ENCODE results near the gene NAA10.

DNA sequence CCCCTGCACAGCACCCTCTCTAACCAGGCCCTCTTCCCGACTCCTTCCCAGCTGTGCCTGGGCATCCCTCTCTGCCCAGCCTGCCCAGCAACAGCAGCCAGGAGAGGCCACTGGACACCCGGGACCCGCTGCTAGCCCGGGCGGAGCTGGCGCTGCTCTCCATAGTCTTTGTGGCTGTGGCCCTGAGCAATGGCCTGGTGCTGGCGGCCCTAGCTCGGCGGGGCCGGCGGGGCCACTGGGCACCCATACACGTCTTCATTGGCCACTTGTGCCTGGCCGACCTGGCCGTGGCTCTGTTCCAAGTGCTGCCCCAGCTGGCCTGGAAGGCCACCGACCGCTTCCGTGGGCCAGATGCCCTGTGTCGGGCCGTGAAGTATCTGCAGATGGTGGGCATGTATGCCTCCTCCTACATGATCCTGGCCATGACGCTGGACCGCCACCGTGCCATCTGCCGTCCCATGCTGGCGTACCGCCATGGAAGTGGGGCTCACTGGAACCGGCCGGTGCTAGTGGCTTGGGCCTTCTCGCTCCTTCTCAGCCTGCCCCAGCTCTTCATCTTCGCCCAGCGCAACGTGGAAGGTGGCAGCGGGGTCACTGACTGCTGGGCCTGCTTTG is 29.2 kb downstream of the NAA10 start:
- TF ChIP-seq, protein P1, sequence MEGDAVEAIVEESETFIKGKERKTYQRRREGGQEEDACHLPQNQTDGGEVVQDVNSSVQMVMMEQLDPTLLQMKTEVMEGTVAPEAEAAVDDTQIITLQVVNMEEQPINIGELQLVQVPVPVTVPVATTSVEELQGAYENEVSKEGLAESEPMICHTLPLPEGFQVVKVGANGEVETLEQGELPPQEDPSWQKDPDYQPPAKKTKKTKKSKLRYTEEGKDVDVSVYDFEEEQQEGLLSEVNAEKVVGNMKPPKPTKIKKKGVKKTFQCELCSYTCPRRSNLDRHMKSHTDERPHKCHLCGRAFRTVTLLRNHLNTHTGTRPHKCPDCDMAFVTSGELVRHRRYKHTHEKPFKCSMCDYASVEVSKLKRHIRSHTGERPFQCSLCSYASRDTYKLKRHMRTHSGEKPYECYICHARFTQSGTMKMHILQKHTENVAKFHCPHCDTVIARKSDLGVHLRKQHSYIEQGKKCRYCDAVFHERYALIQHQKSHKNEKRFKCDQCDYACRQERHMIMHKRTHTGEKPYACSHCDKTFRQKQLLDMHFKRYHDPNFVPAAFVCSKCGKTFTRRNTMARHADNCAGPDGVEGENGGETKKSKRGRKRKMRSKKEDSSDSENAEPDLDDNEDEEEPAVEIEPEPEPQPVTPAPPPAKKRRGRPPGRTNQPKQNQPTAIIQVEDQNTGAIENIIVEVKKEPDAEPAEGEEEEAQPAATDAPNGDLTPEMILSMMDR (IDR thresholded peaks at IDR 0.05) = no peak
- TF ChIP-seq POLR2A (IDR thresholded peaks at IDR 0.05) (no peak), POLR2AphosphoS5 (IDR thresholded peaks at IDR 0.05) (no peak)

Measured in breast epithelium (tissue), 3 donors.